ENCODE measurements around the gene B4GALNT1.
"Not testable (repeated sequence)": the region's sequence is repeated elsewhere in the genome, so short reads cannot be mapped to it uniquely, and the experiment has no call there.

GRCh38 chr12:57618431-57618830, 14.6 kb downstream of the B4GALNT1 start:
- TF ChIP-seq CTCF (optimal IDR thresholded peaks at IDR 0.05 in 1 of 3, IDR thresholded peaks at IDR 0.05 in 1 of 3, conservative IDR thresholded peaks at IDR 0.05 in 1 of 3; ENCODE audit: extremely low read depth in 1 of 3, insufficient read depth in 2 of 3, low read length in 3 of 3); EZH2 (IDR thresholded peaks at IDR 0.05; ENCODE audit: low read length): not testable (repeated sequence)

Data from keratinocyte (primary cell).